Activated T-cell treated with anti-CD3 and anti-CD28 coated beads, Interleukin-2, amount 50 U/mL, for 72 hours (primary cell): ENCODE measurements around the gene TXNRD1. TPM values are rescaled to one million over a fixed set of nuclear protein-coding genes. Genes with fewer than 3 reads are reported as not detected.
"Not testable (repeated sequence)": the region's sequence is repeated elsewhere in the genome, so short reads cannot be mapped to it uniquely, and the experiment has no call there.

Experiments
- ATAC-seq, 2 donors: fragments of 150-1000 bp; cut with Tn5 transposase; replicated peaks in 1 of 2; 2 replicates each; pipeline ENCODE4 v1.10.0; 2021; ENCODE audit warnings: moderate library complexity in 2 of 2, mild to moderate bottlenecking in 1 of 2
- DNase-seq, 2 donors: peaks; one replicate each; pipeline ENCODE4 v3.0.0; 2021 to 2022; ENCODE audit warnings: mixed read lengths in 1 of 2
- H3K27ac Mint-ChIP-seq: one replicate; pipeline ENCODE4 v1.8.0; 2022; ENCODE audit warnings: mild to moderate bottlenecking, moderate library complexity, mixed read lengths
- H3K27me3 Mint-ChIP-seq: one replicate; pipeline ENCODE4 v1.8.0; 2022; ENCODE audit warnings: low read depth, mixed read lengths
- H3K36me3 Mint-ChIP-seq, 2 donors: one replicate each; pipeline ENCODE4 v1.8.0; 2022; ENCODE audit warnings: mixed read lengths in 2 of 2, mild to moderate bottlenecking in 1 of 2; ENCODE audit not compliant: insufficient read depth in 2 of 2
- H3K4me1 Mint-ChIP-seq: one replicate; pipeline ENCODE4 v1.8.0; 2022; ENCODE audit warnings: low read depth, mixed read lengths
- H3K4me3 Mint-ChIP-seq, 2 donors: one replicate each; pipeline ENCODE4 v1.8.0; 2022; ENCODE audit warnings: mild to moderate bottlenecking in 2 of 2, mixed read lengths in 2 of 2, moderate library complexity in 2 of 2
- H3K9me3 Mint-ChIP-seq, 2 donors: one replicate each; pipeline ENCODE4 v1.8.0; 2022; ENCODE audit warnings: mixed read lengths in 2 of 2
- total RNA-seq, 2 donors: library from RNA; stranded (reverse); gene quantifications; one replicate each; pipeline ENCODE4 v1.2.3, GENCODE V29; 2022

TXNRD1 gene
- 10 to 100 TPM; 83.8 to 89.4 TPM for total RNA-seq

GRCh38 chr12:104215638-104216297 lies at the start of gene TXNRD1:
Gene TXNRD1, plus strand, starts transcription at chr12:104215779. Its CDS starts 24 bp downstream, at chr12:104215803.
- H3K4me1 Mint-ChIP-seq = peaks cover 52% of the 10 kb centered on the region
- peak within 1 kb of the TSS; percentile 80 for H3K27ac Mint-ChIP-seq

GRCh38 chr12:104165801-104166200 lies 49.8 kb upstream of the TXNRD1 start:
- Mint-ChIP-seq H3K9me3 (peaks cover 0 to 5% of the 10 kb centered on the region in 2 donors), H3K27ac (no peak overlapping the region), H3K4me3 (no peak overlapping the region), H3K36me3 (peaks cover 0 to 1% of the 10 kb centered on the region in 2 donors), H3K4me1 (peaks cover 5% of the 10 kb centered on the region), H3K27me3 (peaks cover 9% of the 10 kb centered on the region)
- ATAC-seq (no peak), DNase-seq (no peak)

More at GRCh38 chr12:104215638-104216297, at the start of gene TXNRD1:
- H3K9me3 Mint-ChIP-seq = peaks cover 0 to 6% of the 10 kb centered on the region in 2 donors
- H3K27me3 Mint-ChIP-seq = no peaks in the 10 kb centered on the region
- peak; percentile 90 to 91 for DNase-seq
- peak; percentile 82 to 89 for ATAC-seq
- peaks cover 2 to 4% of the 10 kb centered on the region in 2 donors for H3K36me3 Mint-ChIP-seq
- peak within 1 kb of the TSS; percentile 83 to 89 for H3K4me3 Mint-ChIP-seq

- H3K27ac Mint-ChIP-seq = no peak overlapping the region
- peaks cover 0 to 1% of the 10 kb centered on the region in 2 donors for H3K36me3 Mint-ChIP-seq
- peaks cover 0 to 5% of the 10 kb centered on the region in 2 donors for H3K9me3 Mint-ChIP-seq
- peaks cover 9% of the 10 kb centered on the region for H3K27me3 Mint-ChIP-seq
- DNase-seq (no peak), ATAC-seq (no peak)
- H3K4me1 Mint-ChIP-seq = peaks cover 5% of the 10 kb centered on the region
- H3K4me3 Mint-ChIP-seq = no peak overlapping the region
Measured at GRCh38 chr12:104166465-104166864, 49.1 kb upstream of the TXNRD1 start.

- Mint-ChIP-seq H3K4me3 (no peak overlapping the region), H3K27ac (no peak overlapping the region), H3K36me3 (no peaks in the 10 kb centered on the region), H3K9me3 (peaks cover 0 to 2% of the 10 kb centered on the region in 2 donors), H3K4me1 (peaks cover 2% of the 10 kb centered on the region), H3K27me3 (peaks cover 9% of the 10 kb centered on the region)
- ATAC-seq = no peak
- no peak for DNase-seq
Measured at GRCh38 chr12:104167519-104168458, 47.8 kb upstream of the TXNRD1 start.

- no peaks in the 10 kb centered on the region for H3K36me3 Mint-ChIP-seq
- no peaks in the 10 kb centered on the region for H3K4me1 Mint-ChIP-seq
- no peak overlapping the region for H3K4me3 Mint-ChIP-seq
- no peak overlapping the region for H3K27ac Mint-ChIP-seq
- ATAC-seq (no peak), DNase-seq (no peak)
- peaks cover 9% of the 10 kb centered on the region for H3K27me3 Mint-ChIP-seq
- H3K9me3 Mint-ChIP-seq = no peaks in the 10 kb centered on the region
Measured at GRCh38 chr12:104168596-104168995, 47.0 kb upstream of the TXNRD1 start.

- Mint-ChIP-seq H3K27me3 (peaks cover 16% of the 10 kb centered on the region), H3K36me3 (no peaks in the 10 kb centered on the region), H3K4me1 (no peaks in the 10 kb centered on the region), H3K27ac (no peak overlapping the region), H3K4me3 (no peak overlapping the region), H3K9me3 (no peaks in the 10 kb centered on the region)
- DNase-seq (no peak), ATAC-seq (no peak)
Measured at GRCh38 chr12:104171785-104172569, 43.6 kb upstream of the TXNRD1 start.

GRCh38 chr12:104172570-104172947 lies 43.0 kb upstream of the TXNRD1 start:
- Mint-ChIP-seq H3K9me3 (no peaks in the 10 kb centered on the region), H3K4me3 (no peak overlapping the region), H3K27ac (no peak overlapping the region), H3K4me1 (peaks cover 4% of the 10 kb centered on the region), H3K36me3 (no peaks in the 10 kb centered on the region), H3K27me3 (peaks cover 17% of the 10 kb centered on the region)
- ATAC-seq = no peak
- no peak for DNase-seq

- Mint-ChIP-seq H3K27me3 (peaks cover 20% of the 10 kb centered on the region), H3K4me1 (peaks cover 13% of the 10 kb centered on the region)
- not testable (repeated sequence) for DNase-seq, H3K9me3 Mint-ChIP-seq, ATAC-seq, H3K27ac Mint-ChIP-seq, H3K4me3 Mint-ChIP-seq, H3K36me3 Mint-ChIP-seq
Measured at GRCh38 chr12:104173804-104174203, 41.8 kb upstream of the TXNRD1 start.

- DNase-seq = no peak
- Mint-ChIP-seq H3K4me1 (peaks cover 13% of the 10 kb centered on the region), H3K36me3 (no peaks in the 10 kb centered on the region), H3K4me3 (no peak overlapping the region), H3K27ac (no peak overlapping the region), H3K9me3 (no peaks in the 10 kb centered on the region), H3K27me3 (peaks cover 30% of the 10 kb centered on the region)
- no peak for ATAC-seq
Measured at GRCh38 chr12:104175726-104176247, 39.8 kb upstream of the TXNRD1 start.

GRCh38 chr12:104177336-104177662 lies 38.3 kb upstream of the TXNRD1 start:
- Mint-ChIP-seq H3K27ac (no peak overlapping the region), H3K4me3 (no peak overlapping the region), H3K27me3 (peaks cover 30% of the 10 kb centered on the region), H3K9me3 (no peaks in the 10 kb centered on the region), H3K4me1 (peaks cover 13% of the 10 kb centered on the region), H3K36me3 (no peaks in the 10 kb centered on the region)
- DNase-seq = no peak
- ATAC-seq = peak in 1 of 2 donors; percentile 5

- H3K27me3 Mint-ChIP-seq = peaks cover 30% of the 10 kb centered on the region
- no peaks in the 10 kb centered on the region for H3K36me3 Mint-ChIP-seq
- peak; percentile 8 to 13 for DNase-seq
- no peak overlapping the region for H3K4me3 Mint-ChIP-seq
- no peaks in the 10 kb centered on the region for H3K9me3 Mint-ChIP-seq
- H3K27ac Mint-ChIP-seq = peak overlapping the region; percentile 8
- peak; percentile 44 to 64 for ATAC-seq
- H3K4me1 Mint-ChIP-seq = peaks cover 13% of the 10 kb centered on the region
Measured at GRCh38 chr12:104177663-104178501, 37.7 kb upstream of the TXNRD1 start.

GRCh38 chr12:104180374-104180773 lies 35.2 kb upstream of the TXNRD1 start:
- H3K9me3 Mint-ChIP-seq = no peaks in the 10 kb centered on the region
- no peak overlapping the region for H3K4me3 Mint-ChIP-seq
- no peak overlapping the region for H3K27ac Mint-ChIP-seq
- ATAC-seq (no peak), DNase-seq (no peak)
- H3K36me3 Mint-ChIP-seq = no peaks in the 10 kb centered on the region
- peaks cover 24% of the 10 kb centered on the region for H3K27me3 Mint-ChIP-seq
- peaks cover 13% of the 10 kb centered on the region for H3K4me1 Mint-ChIP-seq
